NCI-H510A (cell line): Measurements from ENCODE around the gene ANKRD17.
"Not testable (repeated sequence)": the region's sequence is repeated elsewhere in the genome, so short reads cannot be mapped to it uniquely, and the experiment has no call there.

ENCODE experiments used
- DNase-seq: peaks from one replicate; lab custom pipeline; 2025; lab: John Stamatoyannopoulos, UW

The ANKRD17 gene

DNA sequence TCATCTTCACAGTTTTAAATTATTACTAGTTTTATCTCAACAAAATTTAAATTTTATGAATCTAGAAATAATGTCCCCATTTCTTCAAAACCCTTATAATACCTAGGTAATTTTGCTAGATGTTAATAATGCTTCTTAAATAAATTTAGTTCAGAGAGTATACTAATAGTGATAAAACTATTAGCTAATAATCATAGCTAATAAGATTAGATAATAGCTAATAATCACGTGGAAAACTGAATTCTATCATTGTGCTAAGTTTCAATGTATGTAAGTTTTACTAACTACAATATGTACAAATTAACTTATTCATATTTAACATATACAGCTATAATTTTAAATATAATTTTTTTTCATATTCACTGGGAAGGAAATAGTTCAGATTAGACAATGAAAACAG, 10.2 kb downstream of the ANKRD17 start:
- DNase-seq: no peak

DNA sequence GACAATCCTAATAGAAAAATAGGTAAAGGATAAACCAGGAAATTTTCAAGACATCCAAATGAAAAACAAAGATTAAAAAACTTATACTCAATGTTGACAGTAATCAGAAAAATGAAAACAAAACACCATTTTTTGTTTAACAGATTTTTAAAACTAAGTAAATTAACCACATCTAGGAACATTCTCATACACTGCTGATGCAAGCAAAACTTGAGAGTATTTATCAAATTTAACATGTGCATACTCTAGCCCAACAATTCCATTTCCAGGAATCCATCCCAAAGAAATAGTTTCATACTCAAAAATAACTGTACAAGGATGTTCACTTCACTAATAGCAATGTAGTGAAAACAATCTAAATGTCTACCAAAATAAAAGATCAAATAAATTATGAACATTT, 11.5 kb downstream of the ANKRD17 start:
- DNase-seq: no peak

DNA sequence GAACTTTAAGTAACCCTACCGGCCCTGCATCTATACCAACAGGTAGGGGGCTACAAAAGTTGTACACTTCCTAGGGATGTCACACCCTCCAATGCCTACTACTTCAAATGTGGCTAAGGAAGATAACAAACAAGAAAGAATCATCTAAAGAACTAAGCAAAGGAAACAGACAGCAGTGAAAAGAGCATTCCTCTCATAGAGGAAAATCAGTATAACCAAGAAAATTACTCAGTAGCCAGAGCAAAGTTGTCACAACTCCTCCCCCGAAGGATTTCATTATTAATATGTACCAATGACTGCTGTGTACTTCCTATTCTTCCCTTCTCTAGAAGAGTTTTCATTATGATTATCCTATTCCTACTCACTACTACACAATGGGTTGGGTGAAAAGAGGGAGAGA, 12.6 kb downstream of the ANKRD17 start:
- DNase-seq: no peak

DNA sequence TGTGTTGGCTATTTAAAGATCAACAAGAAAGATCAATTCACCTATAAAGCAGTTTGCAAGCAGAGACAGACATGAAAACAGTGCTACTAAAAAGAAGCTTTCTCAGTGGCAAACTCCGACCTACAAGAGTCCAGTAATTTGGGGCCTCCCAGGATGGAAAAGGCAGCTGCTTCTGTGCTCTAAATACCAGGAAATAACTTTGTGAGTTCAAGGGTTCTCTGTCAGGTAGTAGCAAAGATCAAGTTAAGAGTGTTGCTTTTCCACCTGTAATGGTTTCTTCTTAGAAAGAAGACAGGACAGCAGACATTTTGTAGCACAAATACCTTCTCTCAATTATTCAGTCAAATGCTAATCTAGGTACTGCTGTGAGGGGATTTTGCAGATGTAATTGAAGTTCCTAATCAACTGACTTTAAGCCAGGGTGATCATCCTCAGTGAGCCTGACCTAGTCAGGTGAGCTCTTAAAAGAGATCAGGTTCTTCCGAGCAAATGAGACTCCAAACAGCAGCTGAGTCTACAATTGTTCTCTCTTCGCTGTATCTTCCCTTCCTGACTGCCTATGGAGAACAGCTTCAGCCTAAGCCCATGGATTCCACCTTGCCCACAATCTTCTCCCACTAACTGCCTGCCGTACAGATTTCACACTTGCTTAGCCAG, 13.5 kb downstream of the ANKRD17 start:
- DNase-seq: no peak

DNA sequence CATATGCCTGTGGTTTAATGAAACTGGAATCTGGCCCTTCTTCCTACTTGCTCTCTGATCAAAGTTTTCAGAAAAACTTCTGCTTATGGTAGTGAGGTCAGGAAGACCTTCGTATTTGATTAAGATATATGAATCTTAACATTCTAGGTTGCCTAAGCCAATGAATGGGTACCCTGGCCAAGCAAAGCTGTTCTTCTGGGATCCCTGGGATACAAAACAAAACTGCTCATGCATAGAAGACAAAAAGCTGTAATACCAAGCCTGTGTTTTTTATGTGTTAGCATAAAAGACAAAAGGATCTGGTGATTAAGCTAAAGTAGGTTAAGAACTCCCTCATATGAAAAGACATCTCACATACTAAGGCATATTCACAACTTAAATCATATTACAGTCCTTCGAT, 21.6 kb downstream of the ANKRD17 start:
- no peak for DNase-seq

DNA sequence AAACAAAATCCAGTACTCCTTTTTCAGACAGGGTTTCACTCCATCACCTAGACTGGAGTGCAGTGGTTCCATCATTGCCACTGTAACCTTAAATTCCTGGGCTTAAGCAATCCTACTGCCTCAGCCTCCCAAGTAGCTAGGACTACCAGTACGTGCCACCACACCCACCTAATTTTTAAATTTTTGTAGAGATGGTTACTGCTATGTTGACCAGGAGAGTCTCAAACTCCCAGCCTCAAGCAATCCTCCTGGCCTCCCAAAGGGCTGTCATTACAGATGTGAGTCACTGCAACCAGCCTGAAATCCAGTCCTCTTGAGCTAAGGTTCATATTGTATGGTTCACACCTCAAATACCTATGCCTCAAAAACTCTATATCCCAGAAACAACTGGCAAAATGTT, 22.4 kb downstream of the ANKRD17 start:
- DNase-seq: no peak

DNA sequence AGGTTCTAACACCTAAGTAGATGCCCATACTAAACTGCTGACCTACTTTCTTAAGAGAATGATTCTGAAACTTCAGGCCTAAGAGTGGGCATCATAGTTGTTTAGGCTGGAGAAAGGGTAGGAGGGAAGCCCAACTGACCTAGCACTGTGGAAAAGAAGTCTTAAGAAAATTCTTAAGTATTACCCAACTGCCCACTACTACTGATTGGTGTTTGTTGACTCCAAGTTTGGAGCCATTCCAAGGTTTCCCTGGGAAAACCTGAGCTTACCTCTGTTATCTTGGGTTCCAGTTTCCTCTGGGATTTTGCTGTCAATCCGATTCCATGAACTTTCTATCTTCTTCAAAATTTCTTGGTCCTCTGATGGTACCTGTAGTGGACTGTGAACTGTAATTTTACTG, 23.9 kb downstream of the ANKRD17 start:
- DNase-seq: no peak

DNA sequence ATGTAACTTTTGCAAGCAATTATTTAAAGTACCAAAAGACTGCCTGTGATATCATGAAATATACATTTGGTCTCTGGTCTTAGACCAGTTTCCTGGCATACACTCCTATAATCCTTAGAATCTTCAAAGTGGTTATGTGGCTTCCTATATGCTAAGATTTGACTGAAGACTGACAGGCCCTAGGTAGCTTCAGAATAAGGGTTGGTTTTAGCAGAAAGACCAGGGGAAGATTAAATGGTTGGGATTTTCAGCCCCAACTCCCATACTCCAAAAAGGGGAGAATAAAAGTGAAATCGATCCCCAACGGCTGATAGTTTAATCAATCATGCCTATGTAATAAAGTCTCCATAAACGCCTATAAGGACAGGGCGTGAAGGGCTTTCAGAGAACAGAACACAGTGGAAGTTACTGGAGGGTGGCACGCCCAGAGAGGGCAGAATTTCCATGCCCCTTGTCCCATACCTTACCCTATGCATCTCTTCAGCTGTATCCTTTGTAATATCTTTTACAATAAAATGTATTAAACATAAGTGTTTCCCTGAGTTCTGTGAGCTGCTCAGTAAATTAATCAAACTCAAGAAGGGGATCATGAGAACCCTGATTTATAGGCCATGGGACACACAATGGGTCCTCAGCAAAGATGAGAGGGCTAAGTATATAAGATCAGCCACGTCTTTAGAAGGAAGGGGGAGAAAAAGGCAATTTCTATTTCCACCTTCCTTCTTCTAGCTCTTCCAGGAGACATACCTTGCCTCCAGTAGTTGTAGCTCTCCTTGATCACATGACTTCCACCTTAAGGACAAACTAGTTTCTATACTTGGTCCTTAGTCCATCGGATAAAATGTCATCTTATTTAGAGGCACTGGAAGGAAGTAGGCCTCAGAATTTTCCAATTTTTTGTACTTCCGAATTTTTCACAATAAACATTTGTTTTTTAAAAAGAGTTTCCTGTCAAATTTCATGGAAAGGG, 26.8 kb downstream of the ANKRD17 start:
- DNase-seq: no peak

DNA sequence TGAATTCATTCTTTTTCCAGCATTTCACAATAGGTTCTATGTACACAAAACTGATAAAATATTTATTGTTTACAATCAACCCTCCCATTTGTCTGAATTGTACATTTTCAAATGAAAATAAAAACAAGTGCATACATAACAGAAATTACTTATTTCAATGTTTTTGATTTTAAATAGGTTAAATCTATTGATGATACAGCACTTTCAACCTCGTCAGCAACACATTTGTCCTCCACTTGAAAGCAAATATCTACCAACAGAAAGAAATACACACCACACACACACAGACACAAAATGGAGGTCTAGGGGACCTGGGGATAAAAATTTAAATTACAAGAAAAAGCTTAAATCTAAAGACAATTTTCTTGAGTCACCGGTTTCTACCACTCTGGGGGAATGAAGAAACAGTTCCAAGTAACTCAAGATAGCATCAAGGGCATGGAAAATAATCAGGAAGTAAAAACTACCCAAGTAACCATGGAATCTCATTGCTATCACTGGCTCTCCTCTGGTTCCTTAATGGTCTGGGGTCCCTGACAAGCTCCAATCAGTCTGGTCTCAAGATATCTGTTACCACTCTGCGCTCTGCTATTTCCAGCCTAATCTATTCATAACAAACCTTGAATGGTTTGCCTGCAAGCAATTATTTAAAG, 27.6 kb downstream of the ANKRD17 start:
- no peak for DNase-seq

DNA sequence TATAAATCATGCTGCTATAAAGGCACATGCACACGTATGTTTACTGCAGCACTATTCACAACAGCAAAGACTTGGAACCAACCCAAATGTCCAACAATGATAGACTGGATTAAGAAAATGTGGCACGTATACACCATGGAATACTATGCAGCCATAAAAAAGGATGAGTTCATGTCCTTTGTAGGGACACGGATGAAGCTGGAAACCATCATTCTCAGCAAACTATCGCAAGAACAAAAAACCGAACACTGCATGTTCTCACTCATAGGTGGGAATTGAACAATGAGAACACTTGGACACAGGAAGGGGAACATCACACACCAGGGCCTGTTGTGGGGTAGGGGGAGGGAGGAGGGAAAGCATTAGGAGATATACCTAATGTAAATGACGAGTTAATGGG, 29.8 kb downstream of the ANKRD17 start:
- DNase-seq: not testable (repeated sequence)

DNA sequence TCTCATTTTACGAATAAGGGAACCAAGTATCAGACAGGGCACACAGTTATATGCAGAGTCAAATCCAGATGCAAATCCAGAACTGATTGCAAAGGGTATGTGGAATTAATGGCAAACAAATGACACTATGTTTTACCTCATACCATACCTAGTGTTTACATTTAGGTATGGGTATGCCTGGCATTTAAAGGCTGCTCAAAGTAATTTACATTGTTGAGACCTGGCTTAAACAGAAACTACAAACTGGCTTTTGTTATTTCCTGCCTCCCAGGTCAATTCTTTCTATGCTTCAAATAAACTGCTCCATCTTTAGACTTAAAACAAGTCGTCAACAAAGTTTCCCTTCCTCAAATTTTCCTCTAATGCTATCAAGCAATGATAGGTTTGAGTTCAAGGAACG, 33.7 kb downstream of the ANKRD17 start:
- DNase-seq: no peak

DNA sequence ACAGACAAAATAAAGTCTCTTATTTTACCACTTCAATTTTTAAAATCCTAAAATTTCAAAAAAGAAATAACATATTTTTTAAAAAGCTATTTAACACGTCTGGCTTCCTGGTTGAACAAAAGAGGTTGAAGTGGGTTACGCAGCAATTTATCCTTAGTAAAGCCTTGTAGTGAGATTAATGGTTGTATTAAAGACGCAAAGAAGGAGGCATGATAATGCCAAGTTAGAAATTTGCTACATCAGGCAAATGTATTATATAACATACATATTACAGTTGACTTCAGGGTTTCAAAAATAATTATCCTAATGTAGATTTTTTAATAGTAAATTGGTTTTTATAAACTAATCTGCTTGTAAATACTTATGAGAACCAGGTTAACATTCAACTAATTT, 35.3 kb downstream of the ANKRD17 start:
- peak; percentile 50 for DNase-seq

DNA sequence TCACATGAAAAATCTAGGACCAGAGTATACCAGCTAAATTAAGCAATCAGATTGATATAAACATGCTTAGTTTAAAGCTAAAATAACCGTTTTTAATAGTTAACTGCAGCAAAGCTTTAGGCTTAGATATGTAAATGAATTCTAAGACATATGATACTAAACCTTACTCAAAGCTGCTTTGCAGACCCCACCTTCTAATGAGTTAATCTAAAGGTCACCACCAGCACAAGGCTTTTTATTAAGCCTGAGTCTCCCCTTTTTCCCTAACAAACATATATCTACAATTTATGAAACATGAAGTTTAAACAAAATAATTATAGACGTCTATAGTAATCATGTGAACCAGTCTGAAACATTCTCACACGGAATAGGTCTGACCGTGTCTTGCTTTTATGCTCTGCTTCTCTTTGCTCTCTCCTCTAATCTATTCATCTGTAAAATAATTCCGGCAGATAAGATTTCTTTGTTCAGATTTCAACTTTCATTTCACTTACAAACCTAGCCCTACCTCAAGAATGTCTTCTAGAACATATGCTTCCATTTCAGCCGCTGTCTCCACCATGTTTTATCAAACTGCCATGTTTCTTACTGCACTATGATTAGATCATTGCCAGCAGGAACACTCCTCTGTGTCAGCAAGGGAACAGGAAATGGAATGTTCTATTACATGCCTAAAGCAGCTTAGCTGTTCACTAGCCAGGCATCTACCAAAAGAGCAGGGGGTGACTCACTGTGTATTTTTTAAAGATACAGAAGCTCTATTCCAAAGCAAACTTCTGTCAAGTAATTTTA, 35.9 kb downstream of the ANKRD17 start:
- peak; percentile 79 for DNase-seq

DNA sequence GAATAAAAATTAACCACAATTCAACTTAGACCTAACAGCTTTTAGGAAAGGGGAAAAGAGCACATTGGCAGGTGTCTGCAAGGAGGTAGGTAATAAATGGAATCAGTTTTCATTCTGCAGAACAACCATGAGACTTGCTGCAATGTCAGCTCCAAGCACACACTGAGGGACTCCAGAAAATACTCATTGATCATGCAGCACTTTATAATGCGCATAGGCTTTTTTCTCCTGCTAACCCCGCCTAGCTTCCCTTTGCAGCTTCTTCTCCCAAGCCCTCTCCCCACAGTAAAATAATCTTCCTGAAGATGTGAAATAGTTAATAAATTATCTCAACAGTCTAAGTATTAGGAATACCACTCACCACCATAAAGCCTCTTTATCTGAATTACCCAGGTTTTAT, 36.9 kb downstream of the ANKRD17 start:
- DNase-seq: no peak

DNA sequence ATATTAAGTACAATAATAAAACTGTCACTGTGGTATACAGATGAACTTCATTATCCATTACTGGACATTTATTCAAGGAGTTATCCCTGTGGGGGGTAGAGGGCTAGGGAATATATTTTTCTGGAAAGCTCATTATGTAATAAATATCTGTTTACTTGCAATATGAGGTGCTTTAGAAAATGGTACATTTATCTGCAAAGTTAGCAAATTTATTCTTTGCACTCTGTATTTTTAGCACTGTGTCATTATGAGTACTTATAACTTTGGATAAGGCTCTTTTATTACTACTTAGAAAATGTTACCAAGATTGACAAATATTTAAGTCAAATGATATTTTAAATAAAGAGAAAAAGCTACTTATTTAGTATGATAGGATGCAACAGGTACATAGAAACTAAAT, 37.8 kb downstream of the ANKRD17 start:
- no peak for DNase-seq

DNA sequence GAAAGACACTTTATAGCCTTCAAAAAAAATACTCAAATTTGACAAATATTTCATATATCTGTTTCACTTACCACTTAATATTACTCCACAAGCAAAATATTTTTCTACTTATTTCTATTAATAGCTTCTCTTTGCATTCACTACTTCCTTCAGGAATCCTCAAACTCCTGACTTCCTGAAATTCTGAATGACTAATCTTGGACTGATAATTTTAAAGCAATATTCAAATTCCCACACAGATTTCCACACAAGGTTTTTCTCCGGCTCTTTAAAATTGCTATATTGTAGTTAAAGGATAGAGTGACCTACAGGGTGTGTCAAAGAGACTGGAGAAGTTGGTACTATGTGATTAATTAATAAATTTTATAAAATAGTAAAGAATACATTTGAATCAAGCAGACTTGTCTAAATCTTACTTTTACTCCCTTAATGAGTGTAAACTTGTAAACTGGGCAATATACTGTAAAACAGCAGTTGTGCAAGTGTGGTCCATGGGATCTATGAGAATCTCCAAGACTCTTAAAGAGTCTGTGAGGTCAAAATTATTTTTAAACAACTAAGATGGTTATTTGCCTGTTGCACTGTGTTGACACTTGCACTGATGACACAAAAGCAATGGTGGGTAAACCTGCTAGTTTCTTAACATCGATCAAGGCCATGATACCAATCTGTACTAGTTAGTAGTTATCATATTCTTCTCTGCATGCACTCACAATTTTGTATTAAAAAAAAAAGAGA, 44.5 kb downstream of the ANKRD17 start:
- DNase-seq: no peak

DNA sequence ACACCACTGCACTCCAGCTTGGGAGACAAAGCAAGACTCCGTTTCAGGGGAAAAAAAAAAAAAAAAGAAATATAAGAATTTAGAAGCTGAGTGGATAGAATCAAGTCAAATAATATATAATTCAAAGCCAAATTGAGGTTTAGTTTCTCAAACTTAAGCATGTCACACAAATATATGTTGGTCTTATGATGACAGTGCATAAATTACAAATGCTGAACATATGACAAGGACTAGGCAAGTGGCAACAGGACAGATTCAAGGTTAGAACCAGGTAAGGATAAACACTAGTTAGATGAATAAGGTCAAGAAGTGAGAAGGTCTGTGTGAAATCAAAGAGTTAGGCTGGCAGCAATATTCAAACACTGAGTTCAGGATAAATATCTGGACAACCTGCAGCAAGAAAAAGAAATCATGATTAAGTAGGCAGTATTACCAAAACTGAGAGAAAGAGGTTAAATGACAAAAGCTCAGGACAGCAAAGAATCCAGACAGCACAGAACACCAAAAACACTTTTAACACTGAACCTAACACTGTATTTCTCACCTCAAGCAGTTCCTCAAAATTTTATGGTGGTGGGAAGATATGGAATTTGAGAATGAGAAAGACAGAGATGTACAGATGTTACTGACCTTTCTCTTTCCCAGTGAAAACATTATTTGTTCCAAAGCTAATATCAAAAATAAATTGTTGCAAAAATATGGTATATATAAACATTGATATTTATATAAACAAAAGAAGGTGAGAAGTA, 45.4 kb downstream of the ANKRD17 start:
- DNase-seq: no peak

DNA sequence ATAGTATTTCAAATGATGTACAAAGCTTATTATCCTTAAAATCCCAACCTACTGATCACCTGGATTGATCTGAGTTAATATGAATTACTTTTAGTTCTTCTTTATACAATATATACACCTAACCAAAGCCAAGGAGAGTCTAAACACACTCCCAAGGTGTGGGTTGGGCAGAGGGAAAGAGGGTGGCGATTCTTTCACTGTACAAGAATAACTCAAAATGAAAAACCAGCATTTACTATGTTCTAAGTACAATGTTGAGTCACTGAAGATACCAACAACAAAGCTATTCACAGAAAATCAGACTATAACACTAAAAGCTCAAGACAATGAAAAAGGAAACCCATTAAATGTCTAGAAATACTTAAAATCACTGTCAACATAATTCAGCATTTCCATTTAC, 46.6 kb downstream of the ANKRD17 start:
- DNase-seq: no peak

DNA sequence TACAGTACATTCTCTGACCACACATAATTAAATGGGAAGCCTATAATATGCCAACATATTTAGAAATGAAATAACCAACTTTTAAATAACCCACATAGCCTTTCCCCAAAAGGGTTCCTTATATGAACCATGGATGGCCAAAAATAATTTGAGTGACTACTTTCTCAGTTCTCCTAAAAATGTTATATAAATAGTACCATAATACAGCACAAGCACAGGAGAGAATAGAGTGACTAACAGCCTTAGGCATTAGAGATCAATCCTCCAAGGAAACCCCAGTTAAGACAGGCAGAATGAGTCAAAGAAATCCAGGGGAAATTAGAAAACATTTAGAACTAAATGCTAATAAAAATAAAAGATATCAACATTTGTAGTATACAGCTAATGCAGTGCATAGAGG, 50.2 kb downstream of the ANKRD17 start:
- DNase-seq: no peak

DNA sequence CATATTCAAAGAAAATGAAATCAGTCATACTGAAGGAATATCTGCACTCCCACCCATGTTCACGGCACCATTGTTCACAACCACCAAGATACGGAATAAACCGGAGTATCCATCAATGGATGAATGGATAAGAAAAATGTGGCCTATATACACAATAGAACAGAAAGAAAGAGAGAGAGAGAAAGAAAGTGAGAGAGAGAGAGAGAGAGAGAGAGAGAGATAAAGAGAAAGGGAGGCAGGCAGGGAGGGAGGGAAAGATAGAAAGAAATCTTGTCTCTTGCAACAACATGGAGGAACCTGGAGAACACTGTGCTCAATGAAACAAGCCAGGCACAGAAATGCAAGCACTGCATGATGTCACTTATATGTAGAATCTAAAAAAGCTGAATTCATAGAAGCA, 52.4 kb downstream of the ANKRD17 start:
- no peak for DNase-seq

DNA sequence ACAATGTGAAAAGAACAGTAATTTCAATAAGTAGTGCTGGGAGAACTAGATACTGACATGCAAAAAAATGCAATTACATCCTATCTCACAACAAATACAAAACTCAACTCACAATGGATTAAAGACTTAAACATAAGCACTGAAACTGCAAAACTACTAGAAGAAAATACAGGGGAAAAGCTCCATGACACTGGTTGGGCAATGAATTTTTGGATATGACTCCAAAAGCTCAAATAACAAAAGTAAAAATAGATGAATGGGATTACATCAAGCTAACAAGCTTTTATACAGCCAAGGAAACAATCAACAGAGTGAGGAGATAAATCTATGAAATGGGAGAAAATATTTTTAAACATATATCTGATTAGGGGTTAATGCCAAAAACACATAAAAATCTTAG, 53.1 kb downstream of the ANKRD17 start:
- no peak for DNase-seq
